Peyer's patch (tissue), 4 donors: ENCODE measurements around the gene GDNF. TPM values are rescaled to one million over a fixed set of nuclear protein-coding genes. Genes with fewer than 3 reads are reported as not detected.

Source experiments
- DNase-seq, 3 donors: peaks; one replicate each; pipeline ENCODE4 v3.0.0-alpha.2; 2017 to 2019
- H3K27ac ChIP-seq, 4 donors: fragments of 200-600 bp; sonication (generic); one replicate each; pipeline ENCODE4 v1.5.1; 2016 to 2019
- H3K27me3 ChIP-seq, 2 donors: fragments of 200-600 bp; sonication (generic); one replicate each; pipeline ENCODE4 v1.5.1; 2019
- H3K36me3 ChIP-seq, 3 donors: fragments of 200-600 bp; sonication (generic); one replicate each; pipeline ENCODE4 v1.5.1; 2016 to 2019
- H3K4me1 ChIP-seq, 4 donors: fragments of 200-600 bp; sonication (generic); one replicate each; pipeline ENCODE4 v1.5.1; 2016 to 2019
- H3K4me3 ChIP-seq, 4 donors: fragments of 200-600 bp; sonication (generic); 1 replicate in 3 of 4; 2 replicates in 1 of 4; pipeline ENCODE4 v1.5.1; 2016 to 2019; ENCODE audit warnings: mild to moderate bottlenecking in 1 of 4
- H3K9me3 ChIP-seq, 4 donors: fragments of 200-600 bp; sonication (generic); one replicate each; pipeline ENCODE4 v1.5.1; 2016 to 2019; ENCODE audit warnings: mild to moderate bottlenecking in 1 of 4
- CTCF ChIP-seq, 6 experiments: fragments of 450-650 bp in 4 of 6; fragments of 200-600 bp in 2 of 6; sonication (generic) in 1 of 6; IDR thresholded peaks; one replicate each; pipeline ENCODE4 v1.5.1; 2017 to 2019; ENCODE audit warnings: antibody characterized with exemption in 6 of 6, mild to moderate bottlenecking in 3 of 6, moderate library complexity in 1 of 6
- POLR2A ChIP-seq, 2 donors: fragments of 450-650 bp; IDR thresholded peaks; one replicate each; pipeline ENCODE4 v1.5.1; 2017; ENCODE audit warnings: antibody characterized with exemption in 2 of 2, mild to moderate bottlenecking in 2 of 2, moderate library complexity in 2 of 2
- total RNA-seq, 4 donors: library from RNA; depleted of rRNA; stranded (reverse); fragments of >200 nt; gene quantifications; one replicate each; pipeline ENCODE4 v1.1.0, GENCODE V29; 2016

GDNF gene
- total RNA-seq, 4 donors from 2014 or later = 1.5 to 8.3 TPM; not detected in 2

- DNase-seq = no peak
- Histone ChIP-seq H3K27ac (no peak overlapping the region), H3K27me3 (no peaks in the 10 kb centered on the region), H3K4me1 (no peaks in the 10 kb centered on the region), H3K36me3 (no peaks in the 10 kb centered on the region), H3K9me3 (no peaks in the 10 kb centered on the region), H3K4me3 (no peak overlapping the region)
- TF ChIP-seq POLR2A (IDR thresholded peaks at IDR 0.05) (no peak), CTCF (IDR thresholded peaks at IDR 0.05) (no peak)
These were observed 14.4 kb downstream of the GDNF start for GRCh38 chr5:37825334-37825915.

GRCh38 chr5:37823433-37824152, 16.2 kb downstream of the GDNF start:
- TF ChIP-seq POLR2A (IDR thresholded peaks at IDR 0.05) (no peak), CTCF (IDR thresholded peaks at IDR 0.05) (no peak)
- Histone ChIP-seq H3K4me1 (no peaks in the 10 kb centered on the region), H3K27ac (no peak overlapping the region), H3K4me3 (no peak overlapping the region), H3K36me3 (no peaks in the 10 kb centered on the region), H3K27me3 (no peaks in the 10 kb centered on the region), H3K9me3 (no peaks in the 10 kb centered on the region)
- DNase-seq = no peak

GRCh38 chr5:37816883-37817282, 23.0 kb downstream of the GDNF start:
- TF ChIP-seq POLR2A (IDR thresholded peaks at IDR 0.05) (no peak), CTCF (IDR thresholded peaks at IDR 0.05) (no peak)
- H3K27ac ChIP-seq = no peak overlapping the region
- no peak for DNase-seq
- no peaks in the 10 kb centered on the region for H3K36me3 ChIP-seq
- H3K4me1 ChIP-seq = no peaks in the 10 kb centered on the region
- H3K9me3 ChIP-seq = no peaks in the 10 kb centered on the region
- no peak overlapping the region for H3K4me3 ChIP-seq
- no peaks in the 10 kb centered on the region for H3K27me3 ChIP-seq

DNA sequence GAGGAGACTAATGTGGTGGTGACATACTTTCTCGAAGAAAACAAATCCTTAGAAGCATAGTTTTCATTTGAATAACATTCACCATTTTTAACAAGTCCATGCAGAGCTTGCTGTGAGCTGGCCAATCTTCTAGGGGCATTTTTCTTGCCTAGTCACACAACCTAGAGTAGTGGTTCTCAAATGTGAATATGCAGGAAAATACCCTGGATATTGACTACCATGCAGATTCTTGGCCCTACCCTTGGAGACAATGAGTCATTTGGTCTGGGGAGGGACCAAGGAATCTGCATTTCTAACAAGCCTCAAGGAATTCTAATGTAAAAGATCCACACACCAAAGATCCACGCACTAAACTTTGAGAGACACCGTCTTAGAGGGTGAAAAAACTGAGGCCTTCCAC, 23.5 kb downstream of the GDNF start:
- TF ChIP-seq POLR2A (IDR thresholded peaks at IDR 0.05) (no peak), CTCF (IDR thresholded peaks at IDR 0.05) (no peak)
- Histone ChIP-seq H3K27ac (no peak overlapping the region), H3K4me3 (no peak overlapping the region), H3K9me3 (no peaks in the 10 kb centered on the region), H3K27me3 (no peaks in the 10 kb centered on the region), H3K4me1 (no peaks in the 10 kb centered on the region), H3K36me3 (no peaks in the 10 kb centered on the region)
- DNase-seq = no peak

GRCh38 chr5:37815913-37816312, 23.9 kb downstream of the GDNF start:
- H3K36me3 ChIP-seq = no peaks in the 10 kb centered on the region
- no peak overlapping the region for H3K27ac ChIP-seq

More at GRCh38 chr5:37815913-37816312, 23.9 kb downstream of the GDNF start:
- H3K4me3 ChIP-seq = no peak overlapping the region
- no peaks in the 10 kb centered on the region for H3K4me1 ChIP-seq
- DNase-seq = no peak
- H3K9me3 ChIP-seq = no peaks in the 10 kb centered on the region
- TF ChIP-seq POLR2A (IDR thresholded peaks at IDR 0.05) = no peak
- no peak for TF ChIP-seq CTCF (IDR thresholded peaks at IDR 0.05)
- H3K27me3 ChIP-seq = no peaks in the 10 kb centered on the region
